Activated T-cell treated with anti-CD3 and anti-CD28 coated beads, Interleukin-2, amount 50 U/mL, for 1 hour (primary cell): ENCODE measurements around the gene CCT6A.
A peak's percentile ranks its signal among the peaks of the same experiment; 100 is the strongest.
"Not testable (repeated sequence)": the region's sequence is repeated elsewhere in the genome, so short reads cannot be mapped to it uniquely, and the experiment has no call there.

ENCODE experiments used
- DNase-seq: peaks from one replicate; pipeline ENCODE4 v3.0.0-alpha.2; 2020

Gene CCT6A, protein sequence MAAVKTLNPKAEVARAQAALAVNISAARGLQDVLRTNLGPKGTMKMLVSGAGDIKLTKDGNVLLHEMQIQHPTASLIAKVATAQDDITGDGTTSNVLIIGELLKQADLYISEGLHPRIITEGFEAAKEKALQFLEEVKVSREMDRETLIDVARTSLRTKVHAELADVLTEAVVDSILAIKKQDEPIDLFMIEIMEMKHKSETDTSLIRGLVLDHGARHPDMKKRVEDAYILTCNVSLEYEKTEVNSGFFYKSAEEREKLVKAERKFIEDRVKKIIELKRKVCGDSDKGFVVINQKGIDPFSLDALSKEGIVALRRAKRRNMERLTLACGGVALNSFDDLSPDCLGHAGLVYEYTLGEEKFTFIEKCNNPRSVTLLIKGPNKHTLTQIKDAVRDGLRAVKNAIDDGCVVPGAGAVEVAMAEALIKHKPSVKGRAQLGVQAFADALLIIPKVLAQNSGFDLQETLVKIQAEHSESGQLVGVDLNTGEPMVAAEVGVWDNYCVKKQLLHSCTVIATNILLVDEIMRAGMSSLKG

DNA sequence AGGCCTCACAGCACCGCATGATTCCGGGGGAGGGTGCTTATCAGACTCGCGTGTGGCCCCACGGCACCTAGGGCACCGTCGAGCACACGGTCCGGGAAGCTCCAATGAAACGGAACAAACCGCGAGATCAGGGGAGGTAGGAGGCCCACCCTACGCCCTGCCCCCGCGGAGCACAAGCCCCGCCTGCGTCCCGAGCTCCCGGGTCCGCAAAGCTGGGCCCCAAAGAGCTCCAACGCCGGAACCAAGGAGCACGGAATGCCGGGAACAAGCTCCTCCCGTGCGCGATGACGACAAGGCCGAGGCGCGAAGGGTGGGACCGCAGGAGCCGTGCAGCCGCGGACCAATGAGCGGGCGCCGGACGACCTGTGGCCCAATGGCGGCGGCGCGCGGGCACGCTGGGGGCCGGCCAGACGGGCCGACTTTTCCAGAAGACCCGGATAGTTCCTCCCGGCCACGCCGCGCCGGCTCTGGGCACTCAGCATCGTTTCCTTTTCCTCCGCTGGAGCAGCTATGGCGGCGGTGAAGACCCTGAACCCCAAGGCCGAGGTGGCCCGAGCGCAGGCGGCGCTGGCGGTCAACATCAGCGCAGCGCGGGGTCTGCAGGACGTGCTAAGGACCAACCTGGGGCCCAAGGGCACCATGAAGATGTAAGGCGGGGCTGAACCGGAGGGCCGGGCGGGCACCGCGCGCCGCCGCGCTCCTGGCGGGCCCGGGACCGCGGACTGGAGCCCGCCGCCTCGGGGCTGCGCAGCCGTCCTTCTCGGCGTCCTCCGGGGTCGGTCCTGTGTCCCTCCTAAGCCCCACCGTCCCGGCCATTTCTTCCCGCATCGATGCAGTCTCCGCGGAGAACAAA lies at the start of gene CCT6A, which contains the start of gene PSPH:
CCT6A (plus strand) TSS at position 427 of the 853 bp plus-strand sequence; CDS start at position 511, 84 bp downstream.
PSPH (minus strand) TSS at position 106 of the 853 bp plus-strand sequence. CDS start 30,232 bp downstream, outside the sequence.
- DNase-seq: peak; percentile 90

DNA sequence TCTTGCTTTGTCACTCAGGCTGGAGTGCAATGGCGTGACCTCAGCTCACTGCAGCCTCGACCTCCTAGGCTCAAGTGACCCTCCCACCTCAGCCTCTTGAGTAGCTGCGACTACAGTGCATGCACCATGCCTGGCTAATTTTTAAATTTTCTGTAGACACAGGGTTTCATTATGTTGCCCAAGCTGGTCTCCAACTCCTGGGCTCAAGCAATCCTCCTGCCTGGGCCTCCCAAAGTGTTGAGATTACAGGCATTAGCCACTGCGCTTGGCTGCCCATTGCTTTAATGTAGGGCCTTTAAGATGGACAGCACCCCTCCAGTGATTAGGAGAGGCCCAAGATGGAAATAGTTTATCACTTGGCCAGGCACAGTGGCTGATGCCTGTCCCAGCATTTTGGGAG lies 47.8 kb upstream of the CCT6A start:
- DNase-seq: no peak

DNA sequence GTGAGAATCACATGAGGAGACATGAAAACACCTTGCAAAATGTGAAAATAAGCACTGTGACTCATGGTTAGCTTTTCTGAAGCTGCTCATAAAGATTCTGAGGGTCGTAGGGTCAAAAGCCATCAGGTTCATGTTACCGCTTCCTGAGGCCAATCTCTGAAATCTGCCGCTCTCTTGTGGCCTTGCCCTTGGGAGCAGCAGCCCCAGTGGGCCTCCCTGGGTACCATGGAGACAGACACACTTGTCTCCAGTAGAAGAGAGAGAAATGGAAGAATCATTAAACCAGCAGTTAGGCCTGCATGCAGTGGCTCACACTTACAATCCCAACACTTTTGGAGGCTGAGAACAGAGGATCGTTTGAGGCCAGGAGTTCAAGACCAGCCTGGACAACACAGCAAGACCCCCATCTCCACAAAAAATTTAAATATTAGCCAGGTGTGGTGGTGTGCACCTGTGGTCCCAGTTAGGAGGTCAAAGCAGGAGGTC lies 44.4 kb upstream of the CCT6A start:
- no peak for DNase-seq

DNA sequence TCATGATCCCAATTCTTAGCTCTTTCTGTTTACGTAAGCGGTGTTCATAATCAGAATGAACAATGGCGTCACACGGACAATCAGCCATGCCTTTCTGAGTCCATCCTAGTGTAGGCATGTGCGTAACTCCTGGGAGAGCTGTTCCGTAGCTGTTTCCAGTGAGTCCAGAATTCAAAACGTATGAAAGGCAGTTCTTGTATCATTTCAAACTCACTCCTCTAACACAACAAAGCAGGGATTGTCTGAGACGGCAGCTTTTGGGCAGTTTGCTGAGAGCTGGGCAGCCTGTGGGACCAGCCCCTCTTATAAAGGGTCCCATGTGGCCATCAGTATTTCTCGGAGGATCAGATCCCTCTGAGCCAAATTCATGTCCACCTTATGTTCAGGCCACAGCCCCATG lies 43.7 kb upstream of the CCT6A start:
- no peak for DNase-seq

GRCh38 chr7:56009695-56010094 lies 41.9 kb upstream of the CCT6A start:
- DNase-seq: no peak

DNA sequence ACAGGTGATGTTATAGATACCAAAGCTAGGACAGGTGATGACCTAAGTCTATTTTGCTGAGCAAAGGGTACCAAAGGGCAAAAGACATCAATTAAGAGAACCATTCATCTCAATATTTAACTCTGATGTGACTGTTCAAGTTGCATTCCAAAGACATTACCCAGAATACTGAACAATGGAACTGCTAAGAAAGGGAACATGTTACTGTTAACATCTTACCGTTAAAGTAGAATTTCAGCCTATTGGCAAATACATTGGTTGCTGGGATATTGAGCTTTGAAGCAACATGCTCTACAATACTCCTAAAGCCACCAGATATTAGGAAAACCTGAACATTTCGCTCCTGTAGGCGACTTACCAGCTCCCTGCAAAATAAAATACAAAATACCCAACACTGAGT lies 34.5 kb upstream of the CCT6A start:
- not testable (repeated sequence) for DNase-seq

DNA sequence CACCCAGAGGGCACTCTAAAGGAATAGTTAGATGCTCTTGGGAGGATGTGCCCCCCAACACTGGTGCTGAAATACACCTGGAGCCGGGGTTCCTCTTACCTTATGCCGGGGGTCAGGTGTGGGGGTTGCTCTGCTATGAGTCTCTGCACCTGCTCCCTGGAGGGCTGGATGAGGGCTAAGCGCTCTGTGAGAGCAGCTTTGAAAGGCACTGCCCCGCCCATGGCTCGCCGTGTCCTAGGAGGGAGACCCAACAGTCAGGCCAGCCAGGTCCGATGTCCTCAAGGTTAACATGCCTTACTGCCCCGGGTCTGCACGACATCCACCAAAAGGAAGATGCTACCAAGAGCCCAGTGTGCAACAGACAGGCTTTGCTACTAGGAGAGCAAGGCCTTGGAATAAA lies 32.1 kb upstream of the CCT6A start:
- DNase-seq: no peak

DNA sequence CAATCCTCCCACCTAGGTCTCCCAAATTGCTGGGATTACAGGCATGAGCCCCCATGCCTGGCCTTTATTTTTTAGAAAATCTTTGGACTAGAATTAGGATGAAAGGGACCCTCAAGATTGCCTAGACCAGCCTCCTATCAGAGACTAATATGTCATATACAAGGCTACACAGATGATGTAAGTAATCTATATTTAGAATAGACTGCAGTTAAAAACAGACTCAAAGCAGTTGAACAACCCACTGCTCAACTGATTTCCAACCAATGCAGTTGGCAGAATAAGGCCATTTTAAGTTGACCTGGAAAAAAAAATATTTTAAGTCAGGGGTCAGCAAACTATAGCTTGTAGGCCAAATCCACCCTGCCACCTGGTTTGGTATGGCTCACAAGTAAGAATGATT lies 28.1 kb upstream of the CCT6A start:
- no peak for DNase-seq

DNA sequence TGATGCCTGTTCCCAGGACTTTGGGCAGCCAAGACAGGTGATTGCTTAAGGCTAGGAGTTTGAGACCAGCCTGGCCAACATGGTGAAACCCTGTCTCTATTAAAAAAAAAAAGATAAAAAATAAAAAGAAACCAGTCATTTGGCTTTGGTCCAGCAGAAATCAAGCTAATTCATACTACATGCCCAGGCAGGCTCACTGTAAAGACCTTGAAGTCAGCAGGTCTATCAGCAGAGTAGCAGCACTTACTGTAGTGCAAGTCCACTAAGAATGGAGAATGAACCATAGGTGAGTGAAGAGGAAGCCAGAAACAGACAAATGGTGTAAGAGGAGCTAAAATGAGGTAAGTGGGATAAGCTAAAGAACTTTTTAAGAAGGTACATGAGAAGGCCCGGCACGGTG lies 25.0 kb upstream of the CCT6A start:
- DNase-seq: no peak

GRCh38 chr7:56028942-56029630 lies 22.5 kb upstream of the CCT6A start:
- no peak for DNase-seq

GRCh38 chr7:56030340-56030739 lies 21.2 kb upstream of the CCT6A start:
- no peak for DNase-seq

DNA sequence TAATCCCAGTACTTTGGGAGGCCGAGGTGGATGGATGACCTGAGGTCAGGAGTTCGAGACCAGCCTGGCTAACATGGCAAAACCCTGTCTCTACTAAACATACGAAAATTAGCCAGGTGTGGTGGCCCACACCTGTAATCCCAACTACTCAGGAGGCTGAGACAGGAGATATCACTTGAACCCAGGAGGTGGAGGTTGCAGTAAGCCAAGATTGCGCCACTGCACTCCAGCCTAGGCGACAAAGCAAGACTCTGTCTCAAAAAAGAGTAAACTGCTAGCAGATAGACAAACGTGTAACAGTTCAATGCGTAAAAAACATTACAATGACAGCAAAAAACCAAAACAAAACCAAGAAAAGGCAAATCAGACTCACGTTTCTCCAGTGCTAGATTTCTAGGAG lies 20.0 kb upstream of the CCT6A start:
- not testable (repeated sequence) for DNase-seq

- DNase-seq: not testable (repeated sequence)
Observed at GRCh38 chr7:56032578-56032977, 19.0 kb upstream of the CCT6A start.

DNA sequence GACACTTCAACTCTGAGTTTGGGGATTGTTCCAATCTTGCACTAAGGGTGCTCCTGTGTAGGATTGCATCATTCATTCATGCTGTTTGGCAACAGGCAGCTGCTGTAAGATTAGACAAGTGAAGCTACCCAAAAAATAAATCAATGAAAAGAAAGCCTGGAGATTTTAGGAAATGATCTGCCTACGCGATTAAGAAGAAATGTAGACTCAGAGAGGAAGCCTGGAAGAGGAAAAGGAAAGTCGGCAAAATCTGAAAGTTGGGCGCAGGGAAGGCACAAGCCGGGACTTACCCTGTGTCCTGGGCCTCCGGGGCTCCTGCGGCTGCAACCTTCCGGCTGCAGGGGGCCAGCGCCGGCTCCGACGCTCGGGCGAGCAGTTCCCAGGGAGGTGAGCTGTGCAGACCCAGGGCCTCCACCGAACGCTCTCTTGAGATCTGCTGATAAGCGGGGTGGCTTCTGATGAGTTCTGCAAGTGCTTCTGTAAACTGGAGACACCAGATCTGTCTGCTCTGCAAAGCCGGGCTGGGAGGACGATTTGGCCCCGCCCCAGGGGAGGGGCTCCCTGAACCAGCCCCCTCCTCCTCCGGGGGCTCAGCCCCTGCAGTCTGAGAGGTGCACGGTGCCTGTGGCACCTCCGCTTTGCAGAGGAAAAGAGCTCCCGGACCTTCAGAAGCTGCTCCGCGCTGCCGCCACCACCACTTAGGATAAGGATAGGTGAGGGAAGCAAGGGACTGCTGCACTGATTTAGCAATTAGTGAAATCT lies 17.7 kb upstream of the CCT6A start:
- DNase-seq: peak; percentile 81

DNA sequence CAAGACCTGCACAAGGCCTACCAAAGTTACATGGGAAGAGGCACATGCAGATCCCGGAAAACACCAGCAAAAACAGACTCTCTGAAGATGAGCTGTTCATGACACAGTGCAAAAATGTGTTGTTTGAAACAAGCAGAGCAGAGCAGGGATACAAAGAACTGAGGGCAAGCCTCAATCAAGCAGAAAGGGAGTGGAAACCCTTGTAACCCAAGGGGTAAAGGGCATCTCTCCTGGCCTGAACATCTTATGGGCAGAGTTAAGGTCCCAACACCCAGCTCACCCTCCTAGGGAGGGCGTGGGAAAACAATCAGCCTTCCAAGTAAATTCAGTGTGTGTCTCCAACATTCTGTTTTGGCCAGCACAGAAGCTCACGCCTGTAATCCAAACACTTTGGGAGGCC lies 10.8 kb upstream of the CCT6A start:
- no peak for DNase-seq

GRCh38 chr7:56045758-56046157 lies 5.8 kb upstream of the CCT6A start:
- DNase-seq: not testable (repeated sequence)

- no peak for DNase-seq
Observed at GRCh38 chr7:56046721-56047445, 4.7 kb upstream of the CCT6A start.

GRCh38 chr7:56047446-56048116 lies 4.0 kb upstream of the CCT6A start:
- DNase-seq: not testable (repeated sequence)

DNA sequence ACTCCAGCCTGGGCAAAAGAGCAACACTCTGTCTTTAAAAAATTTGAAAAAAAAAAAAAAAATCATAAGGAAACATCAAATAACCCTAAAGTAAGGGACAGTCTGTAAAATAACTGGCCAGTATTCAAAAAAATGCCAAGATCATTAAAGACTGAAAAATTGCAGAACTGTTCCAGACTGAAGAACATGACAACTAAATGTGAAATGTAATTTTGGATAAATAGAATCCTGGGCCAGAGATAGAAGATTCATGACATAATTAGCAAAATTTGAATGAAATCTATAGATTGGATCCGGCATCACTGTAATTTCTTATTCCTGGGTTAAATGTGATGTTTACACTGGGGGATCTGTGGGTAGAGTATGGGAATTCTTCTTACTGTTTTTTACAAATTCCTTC lies 3.3 kb upstream of the CCT6A start:
- DNase-seq: no peak

DNA sequence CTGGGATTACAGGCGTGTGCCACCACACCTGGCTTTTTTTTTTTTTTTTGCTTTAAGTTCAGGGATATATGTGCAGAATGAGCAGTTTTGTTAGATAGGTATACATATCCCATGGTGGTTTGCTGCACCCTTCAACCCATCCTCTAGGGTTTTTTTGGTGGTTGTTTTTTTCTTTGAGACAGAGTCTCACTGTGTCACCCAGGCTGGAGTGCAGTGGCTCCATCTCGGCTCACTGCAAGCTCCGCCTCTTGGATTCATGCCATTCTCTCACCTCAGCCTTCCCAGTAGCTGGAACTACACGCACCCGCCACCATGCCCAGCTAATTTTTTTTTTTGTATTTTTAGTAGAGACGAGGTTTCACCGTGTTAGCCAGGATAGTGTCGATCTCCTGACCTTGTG lies 2.8 kb upstream of the CCT6A start:
- DNase-seq: not testable (repeated sequence)

GRCh38 chr7:56051053-56051338 lies 569 bp upstream of the CCT6A start:
- no peak for DNase-seq
